ENCODE results near the gene PYM1. TPM values are rescaled to one million over a fixed set of nuclear protein-coding genes. Genes with fewer than 3 reads are reported as not detected.

PYM1 gene
- polyA plus RNA-seq, 1 donor from 2014 or later = 49.3 TPM

DNA sequence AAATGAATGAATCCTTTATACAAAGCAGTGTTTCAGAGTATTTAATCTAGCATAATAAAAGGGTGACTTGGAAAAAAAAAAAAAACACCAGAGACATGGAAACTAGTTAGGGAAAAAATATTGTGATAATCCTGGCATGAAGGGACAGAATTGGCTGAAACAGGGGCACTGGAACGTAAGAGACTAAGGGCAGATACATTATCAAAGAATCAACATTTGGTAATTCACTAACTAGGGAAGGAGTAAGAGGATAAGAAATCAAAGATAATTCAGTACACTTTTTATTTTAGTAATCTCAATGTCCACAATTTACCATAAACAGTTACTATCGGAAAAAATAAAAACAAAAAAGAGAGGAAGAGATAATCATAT lies 18.2 kb downstream of the PYM1 start:
- no peaks in the 10 kb centered on the region for H3K9me2 ChIP-seq (ENCODE audit: insufficient read depth, low read length)
- no peak overlapping the region for H3K9ac ChIP-seq (ENCODE audit: low read length)
- no peaks in the 10 kb centered on the region for H3K27me3 ChIP-seq (ENCODE audit: insufficient read depth, low read depth, low read length)
- no peak overlapping the region for H3K27ac ChIP-seq (ENCODE audit: low read length)
- H3K36me3 ChIP-seq (ENCODE audit: insufficient read depth, low read length) = no peaks in the 10 kb centered on the region
- no peaks in the 10 kb centered on the region for H3F3A ChIP-seq (ENCODE audit: insufficient read depth, low read length, poor library complexity, severe bottlenecking)
- H3K4me2 ChIP-seq (ENCODE audit: low read length) = no peak overlapping the region
- TF ChIP-seq MXI1 (conservative IDR thresholded peaks at IDR 0.05; ENCODE audit: poor library complexity, severe bottlenecking) (no peak), TAF1 (IDR thresholded peaks at IDR 0.05; ENCODE audit: low read depth) (no peak), POLR2AphosphoS5 (IDR thresholded peaks at IDR 0.05) (no peak), EZH2 (IDR thresholded peaks at IDR 0.05; ENCODE audit: borderline replicate concordance, insufficient read depth, low read length, poor library complexity, severe bottlenecking) (no peak), RAD21 (conservative IDR thresholded peaks at IDR 0.05) (no peak), SMC3 (conservative IDR thresholded peaks at IDR 0.05; ENCODE audit: poor library complexity) (no peak), EP300 (conservative IDR thresholded peaks at IDR 0.05; ENCODE audit: poor library complexity, severe bottlenecking) (no peak)
- TF ChIP-seq, protein P1, sequence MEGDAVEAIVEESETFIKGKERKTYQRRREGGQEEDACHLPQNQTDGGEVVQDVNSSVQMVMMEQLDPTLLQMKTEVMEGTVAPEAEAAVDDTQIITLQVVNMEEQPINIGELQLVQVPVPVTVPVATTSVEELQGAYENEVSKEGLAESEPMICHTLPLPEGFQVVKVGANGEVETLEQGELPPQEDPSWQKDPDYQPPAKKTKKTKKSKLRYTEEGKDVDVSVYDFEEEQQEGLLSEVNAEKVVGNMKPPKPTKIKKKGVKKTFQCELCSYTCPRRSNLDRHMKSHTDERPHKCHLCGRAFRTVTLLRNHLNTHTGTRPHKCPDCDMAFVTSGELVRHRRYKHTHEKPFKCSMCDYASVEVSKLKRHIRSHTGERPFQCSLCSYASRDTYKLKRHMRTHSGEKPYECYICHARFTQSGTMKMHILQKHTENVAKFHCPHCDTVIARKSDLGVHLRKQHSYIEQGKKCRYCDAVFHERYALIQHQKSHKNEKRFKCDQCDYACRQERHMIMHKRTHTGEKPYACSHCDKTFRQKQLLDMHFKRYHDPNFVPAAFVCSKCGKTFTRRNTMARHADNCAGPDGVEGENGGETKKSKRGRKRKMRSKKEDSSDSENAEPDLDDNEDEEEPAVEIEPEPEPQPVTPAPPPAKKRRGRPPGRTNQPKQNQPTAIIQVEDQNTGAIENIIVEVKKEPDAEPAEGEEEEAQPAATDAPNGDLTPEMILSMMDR (IDR thresholded peaks at IDR 0.05; ENCODE audit: poor library complexity, severe bottlenecking) = no peak
- TF ChIP-seq, protein P2, sequence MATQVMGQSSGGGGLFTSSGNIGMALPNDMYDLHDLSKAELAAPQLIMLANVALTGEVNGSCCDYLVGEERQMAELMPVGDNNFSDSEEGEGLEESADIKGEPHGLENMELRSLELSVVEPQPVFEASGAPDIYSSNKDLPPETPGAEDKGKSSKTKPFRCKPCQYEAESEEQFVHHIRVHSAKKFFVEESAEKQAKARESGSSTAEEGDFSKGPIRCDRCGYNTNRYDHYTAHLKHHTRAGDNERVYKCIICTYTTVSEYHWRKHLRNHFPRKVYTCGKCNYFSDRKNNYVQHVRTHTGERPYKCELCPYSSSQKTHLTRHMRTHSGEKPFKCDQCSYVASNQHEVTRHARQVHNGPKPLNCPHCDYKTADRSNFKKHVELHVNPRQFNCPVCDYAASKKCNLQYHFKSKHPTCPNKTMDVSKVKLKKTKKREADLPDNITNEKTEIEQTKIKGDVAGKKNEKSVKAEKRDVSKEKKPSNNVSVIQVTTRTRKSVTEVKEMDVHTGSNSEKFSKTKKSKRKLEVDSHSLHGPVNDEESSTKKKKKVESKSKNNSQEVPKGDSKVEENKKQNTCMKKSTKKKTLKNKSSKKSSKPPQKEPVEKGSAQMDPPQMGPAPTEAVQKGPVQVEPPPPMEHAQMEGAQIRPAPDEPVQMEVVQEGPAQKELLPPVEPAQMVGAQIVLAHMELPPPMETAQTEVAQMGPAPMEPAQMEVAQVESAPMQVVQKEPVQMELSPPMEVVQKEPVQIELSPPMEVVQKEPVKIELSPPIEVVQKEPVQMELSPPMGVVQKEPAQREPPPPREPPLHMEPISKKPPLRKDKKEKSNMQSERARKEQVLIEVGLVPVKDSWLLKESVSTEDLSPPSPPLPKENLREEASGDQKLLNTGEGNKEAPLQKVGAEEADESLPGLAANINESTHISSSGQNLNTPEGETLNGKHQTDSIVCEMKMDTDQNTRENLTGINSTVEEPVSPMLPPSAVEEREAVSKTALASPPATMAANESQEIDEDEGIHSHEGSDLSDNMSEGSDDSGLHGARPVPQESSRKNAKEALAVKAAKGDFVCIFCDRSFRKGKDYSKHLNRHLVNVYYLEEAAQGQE (IDR thresholded peaks at IDR 0.05; ENCODE audit: borderline replicate concordance) = no peak
- H2AFZ ChIP-seq (ENCODE audit: low read depth, low read length) = no peak overlapping the region
- no peaks in the 10 kb centered on the region for H4K20me1 ChIP-seq (ENCODE audit: insufficient read depth)
- no peak overlapping the region for H3K4me3 ChIP-seq (ENCODE audit: low read length)
- H3K79me2 ChIP-seq (replicated peaks; ENCODE audit: insufficient read depth, low read length) = no peaks in the 10 kb centered on the region
- H3K9me3 ChIP-seq (ENCODE audit: low read length) = no peaks in the 10 kb centered on the region

DNA sequence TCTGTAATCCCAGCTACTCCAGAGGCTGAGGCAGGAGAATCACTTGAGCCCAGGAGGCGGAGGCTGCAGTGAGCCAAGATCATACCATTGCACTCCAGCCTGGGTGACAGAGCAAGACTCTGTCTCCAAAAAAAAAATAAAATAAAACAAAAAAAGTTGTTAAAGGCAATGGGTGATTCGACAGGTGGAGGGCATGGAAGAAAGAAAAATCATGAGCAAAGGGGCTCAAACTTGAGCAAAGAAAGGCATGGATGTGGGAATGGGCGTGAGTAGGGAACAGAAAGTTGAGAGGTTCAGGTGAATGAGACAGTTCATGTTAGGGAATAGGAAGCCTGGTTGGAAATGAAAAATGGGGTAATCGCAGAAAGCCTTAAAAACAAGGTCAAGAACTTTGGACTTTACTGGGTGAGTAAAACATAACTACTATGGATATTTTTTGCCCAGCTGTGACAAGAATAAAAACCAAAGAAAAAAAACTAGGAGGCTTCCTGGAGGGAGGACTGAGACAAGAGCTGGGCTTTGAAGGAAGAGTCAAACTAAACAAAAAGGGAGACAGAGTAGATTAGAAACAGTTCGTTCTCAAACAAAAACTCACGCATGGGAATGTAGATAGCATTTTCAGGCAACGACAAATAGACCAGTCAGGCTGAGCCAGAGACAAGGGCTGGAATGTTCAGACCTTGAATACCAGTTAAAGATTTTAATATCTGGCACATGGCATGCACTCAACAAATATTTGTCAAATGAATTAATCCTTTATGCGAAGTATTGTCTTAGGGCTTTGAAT lies 18.8 kb downstream of the PYM1 start:
- no peaks in the 10 kb centered on the region for H4K20me1 ChIP-seq (ENCODE audit: insufficient read depth)
- no peaks in the 10 kb centered on the region for H3K9me2 ChIP-seq (ENCODE audit: insufficient read depth, low read length)
- no peaks in the 10 kb centered on the region for H3K79me2 ChIP-seq (replicated peaks; ENCODE audit: insufficient read depth, low read length)
- no peaks in the 10 kb centered on the region for H3K36me3 ChIP-seq (ENCODE audit: insufficient read depth, low read length)
- H3K4me3 ChIP-seq (ENCODE audit: low read length) = no peak overlapping the region
- H3F3A ChIP-seq (ENCODE audit: insufficient read depth, low read length, poor library complexity, severe bottlenecking) = no peaks in the 10 kb centered on the region
- H3K27me3 ChIP-seq (ENCODE audit: insufficient read depth, low read depth, low read length) = no peaks in the 10 kb centered on the region
- H3K9ac ChIP-seq (ENCODE audit: low read length) = no peak overlapping the region
- no peak for TF ChIP-seq SMC3 (conservative IDR thresholded peaks at IDR 0.05; ENCODE audit: poor library complexity)
- TF ChIP-seq, protein P2 (IDR thresholded peaks at IDR 0.05; ENCODE audit: borderline replicate concordance) = no peak
- no peak overlapping the region for H3K4me2 ChIP-seq (ENCODE audit: low read length)
- H2AFZ ChIP-seq (ENCODE audit: low read depth, low read length) = no peak overlapping the region
- H3K27ac ChIP-seq (ENCODE audit: low read length) = no peak overlapping the region
- no peaks in the 10 kb centered on the region for H3K9me3 ChIP-seq (ENCODE audit: low read length)
